Heart right ventricle (tissue), 16 donors: Measurements from ENCODE around the gene C5AR2. TPM values are rescaled to one million over a fixed set of nuclear protein-coding genes. Genes with fewer than 3 reads are reported as not detected.

ENCODE experiments used
- ATAC-seq, 8 donors: fragments of 200-7000 bp; cut with Tn5 transposase; one replicate each; pipeline ENCODE4 v1.9.1; 2020; ENCODE audit warnings: mild to moderate bottlenecking in 8 of 8, moderate library complexity in 8 of 8, moderate number of reproducible peaks in 1 of 8
- DNase-seq, 2 donors: peaks; one replicate each; pipeline ENCODE4 v3.0.0-alpha.2; 2020
- H3K27ac ChIP-seq, 10 donors: fragments of 200-600 bp; sonication (generic) in 2 of 10; one replicate each; pipeline versions ENCODE4 v1.5.0 to v1.8.0; 2020 to 2022; ENCODE audit warnings: mild to moderate bottlenecking in 3 of 10
- H3K27me3 ChIP-seq, 7 donors: fragments of 200-600 bp; one replicate each; pipeline ENCODE4 v1.8.0; 2021 to 2022; ENCODE audit warnings: mild to moderate bottlenecking in 2 of 7
- H3K36me3 ChIP-seq, 9 donors: fragments of 200-600 bp; sonication (generic) in 1 of 9; one replicate each; pipeline versions ENCODE4 v1.5.0 to v1.8.0; 2020 to 2022; ENCODE audit warnings: mild to moderate bottlenecking in 2 of 9
- H3K4me1 ChIP-seq, 9 donors: fragments of 200-600 bp; sonication (generic) in 1 of 9; one replicate each; pipeline versions ENCODE4 v1.5.0 to v1.8.0; 2020 to 2022; ENCODE audit warnings: mild to moderate bottlenecking in 4 of 9
- H3K4me3 ChIP-seq, 10 donors: fragments of 200-600 bp; sonication (generic) in 2 of 10; one replicate each; pipeline versions ENCODE4 v1.5.0 to v1.8.0; 2020 to 2022; ENCODE audit warnings: mild to moderate bottlenecking in 7 of 10, moderate library complexity in 2 of 10
- H3K9me3 ChIP-seq, 11 donors: fragments of 200-600 bp in 10 of 11; sonication (generic) in 2 of 11; one replicate each; pipeline versions ENCODE4 v1.5.0 to v1.8.0; 2013 to 2022; ENCODE audit warnings: mild to moderate bottlenecking in 2 of 11, control low read depth in 1 of 11, moderate library complexity in 1 of 11
- CTCF ChIP-seq, 9 donors: fragments of 200-600 bp; sonication (generic) in 2 of 9; IDR thresholded peaks; one replicate each; pipeline versions ENCODE4 v1.5.0 to v1.8.0; 2021 to 2022; ENCODE audit warnings: antibody characterized with exemption in 9 of 9, mild to moderate bottlenecking in 5 of 9, moderate library complexity in 1 of 9
- WGBS, 2 donors: extraction: QIAGEN DNeasy Blood & Tissue Kit; methylation state at CpG; one replicate each; pipeline ENCODE4 v1.1.7; 2013; ENCODE audit warnings: inconsistent platforms in 1 of 2; 5-methylcytosine and 5-hydroxymethylcytosine counted together
- intact Hi-C, 10 donors: fragments of 100-400 bp; cut with DNase I; formaldehyde crosslinking; loops; one replicate each; pipeline versions ENCODE4 v1.11.1 to v1.14.2; 2022
- polyA plus RNA-seq, 2 donors: library from polyadenylated mRNA; stranded (reverse); fragments of 200-250 nt; gene quantifications; one replicate each; pipeline ENCODE4 v1.2.3, GENCODE V29; 2013
- total RNA-seq, 10 donors: library from RNA; stranded (reverse); fragmentation: NEBNext Ultra II Directional in 3 of 10; extraction: Animal tissue kit (Norgen Biotek cat#: 25700) in 3 of 10; gene quantifications; one replicate each; pipeline versions ENCODE4 v1.2.1 to v1.2.4, GENCODE V29; 2021 to 2023
- donor health status: Arrhythmogenic right ventricular cardiomyopathy.
- donor health status: ischemic (EF 13 %, LVEDD 7.1; RV severe dilation, severe dysfunction).
- donor health status: healthy with polysubstance abuse.
- donor health status: DM: no; HTN: yes; CAD: no.
- donor health status: DM: no; HTN: no; CAD: no.
- donor health status: ischemic (EF 25% LVEDD 6.9; RV normal size, moderate dysfunction).
- donor health status: ischemic (EF 25% LVEDD 5.7; RV mildly dilated, moderate dysfunction).
- donor health status: healthy.
- donor health status: DM: yes; HTN: yes; CAD: no.
- donor health status: Ischemic cardiomyopathy.
- donor health status: ischemic (EF 35%, LVEDD 5.7; RV mildly dilated, moderate dysfunction).
- donor health status: nonischemic (EF 11% LVEDD 7.7; RV severe dilation, severe dysfunction).
- donor health status: DM: yes; HTN: yes; CAD: no.
- donor health status: PGD.
- donor health status: ischemic (EF 29% LVEDD 5.4; RV normal size, mild dysfunction).
- donor health status: nonischemic (EF 23%, LVEDD 6.1; RV moderate dilation, normal function).

The C5AR2 gene
- total and polyA plus RNA-seq, 12 donors: 0.22 to 2.3 (median 0.54) TPM

- intact Hi-C loops: no loop called here
- H3K36me3 ChIP-seq: peaks cover 0 to 24% (median 0%) of the 10 kb centered on the region in 9 donors
- 78 to 80% methylated on average over 8 of the region's 8 CpGs for WGBS, 2 donors
- no peak for TF ChIP-seq CTCF (IDR thresholded peaks at IDR 0.05)
- H3K4me1 ChIP-seq: peaks cover 0 to 33% (median 0%) of the 10 kb centered on the region in 9 donors
- DNase-seq: no peak
- peak overlapping the region in 4 of 10 donors; percentile 58 to 88 (median 64) for H3K27ac ChIP-seq
- no peak for ATAC-seq
- peaks cover 0 to 49% (median 17%) of the 10 kb centered on the region in 7 donors for H3K27me3 ChIP-seq
- H3K4me3 ChIP-seq: peak overlapping the region in 3 of 10 donors; percentile 11 to 17 (median 13)
- H3K9me3 ChIP-seq: peaks cover 0 to 5% (median 0%) of the 10 kb centered on the region in 11 donors
Measured at GRCh38 chr19:47323409-47323808, 8.6 kb upstream of the C5AR2 start.

- H3K27me3 ChIP-seq: peaks cover 0 to 51% (median 17%) of the 10 kb centered on the region in 7 donors
- TF ChIP-seq CTCF (IDR thresholded peaks at IDR 0.05): no peak
- 73 to 76% methylated on average over 12 of the region's 12 CpGs for WGBS, 2 donors
- peak in 1 of 2 donors; percentile 11 for DNase-seq
- H3K36me3 ChIP-seq: peaks cover 0 to 24% (median 0%) of the 10 kb centered on the region in 9 donors
- H3K27ac ChIP-seq: peak overlapping the region in 6 of 10 donors; percentile 30 to 88 (median 58)
- intact Hi-C loops: no loop called here
- H3K9me3 ChIP-seq: peaks cover 0 to 5% (median 0%) of the 10 kb centered on the region in 11 donors
- peak overlapping the region in 3 of 10 donors; percentile 13 to 20 (median 17) for H3K4me3 ChIP-seq
- peaks cover 0 to 33% (median 0%) of the 10 kb centered on the region in 9 donors for H3K4me1 ChIP-seq
- ATAC-seq: peak; percentile 40 to 72 (median 57)
Measured at GRCh38 chr19:47323872-47324271, 8.1 kb upstream of the C5AR2 start.

GRCh38 chr19:47324502-47324901, 7.5 kb upstream of the C5AR2 start:
- Histone ChIP-seq H3K4me1 (peaks cover 0 to 37% (median 0%) of the 10 kb centered on the region in 9 donors), H3K9me3 (peaks cover 0 to 5% (median 0%) of the 10 kb centered on the region in 11 donors), H3K4me3 (no peak overlapping the region), H3K27ac (peak overlapping the region in 6 of 10 donors; percentile 30 to 88 (median 58)), H3K36me3 (peaks cover 0 to 22% (median 0%) of the 10 kb centered on the region in 9 donors), H3K27me3 (peaks cover 0 to 52% (median 17%) of the 10 kb centered on the region in 7 donors)
- 45 to 49% methylated on average over 9 of the region's 9 CpGs for WGBS, 2 donors
- intact Hi-C loops: no loop called here
- TF ChIP-seq CTCF (IDR thresholded peaks at IDR 0.05): no peak
- peak; percentile 67 to 91 (median 86) for ATAC-seq
- peak in 1 of 2 donors; percentile 44 for DNase-seq

GRCh38 chr19:47330466-47330869, 1.5 kb upstream of the C5AR2 start:
- peak overlapping the region in 7 of 10 donors; percentile 7 to 40 (median 22) for H3K4me3 ChIP-seq
- intact Hi-C loops: no loop called here
- peaks cover 0 to 43% (median 0%) of the 10 kb centered on the region in 9 donors for H3K4me1 ChIP-seq
- peaks cover 0 to 27% (median 0%) of the 10 kb centered on the region in 7 donors for H3K27me3 ChIP-seq
- H3K27ac ChIP-seq: peak overlapping the region in 8 of 10 donors; percentile 36 to 91 (median 72)
- H3K9me3 ChIP-seq: no peaks in the 10 kb centered on the region
- no peak for TF ChIP-seq CTCF (IDR thresholded peaks at IDR 0.05)
- peak in 7 of 8 donors; percentile 59 to 85 (median 74) for ATAC-seq
- 38 to 52% methylated on average over 9 of the region's 9 CpGs for WGBS, 2 donors
- DNase-seq: no peak
- no peaks in the 10 kb centered on the region for H3K36me3 ChIP-seq
